H54 (cell line): ENCODE measurements around the gene MFN2.

Experiments used
- DNase-seq: peaks from one replicate; pipeline ENCODE4 v3.0.0; 2011; ENCODE audit warnings: low spot score, mixed read lengths; ENCODE audit not compliant: insufficient read length
- FAIRE-seq: peaks from 3 replicates; lab custom pipeline; 2011; peaks lifted over from hg19 to GRCh38; lab: Jason Lieb, UNC
- POLR2A ChIP-seq: IDR thresholded peaks from 2 replicates; pipeline ENCODE4 v1.6.1; 2011; ENCODE audit warnings: low read depth, mild to moderate bottlenecking, low read length

MFN2 gene

GRCh38 chr1:12011998-12012397 lies 31.8 kb downstream of the MFN2 start:
- no peak for TF ChIP-seq POLR2A
- no peak for FAIRE-seq

GRCh38 chr1:12012560-12013316 lies 32.5 kb downstream of the MFN2 start:
- TF ChIP-seq POLR2A: no peak
- no peak for FAIRE-seq
- no peak for DNase-seq

More at GRCh38 chr1:12011998-12012397, 31.8 kb downstream of the MFN2 start:
- DNase-seq: no peak

GRCh38 chr1:12014141-12014991 lies 34.1 kb downstream of the MFN2 start:
- FAIRE-seq (no peak), DNase-seq (no peak)
- TF ChIP-seq POLR2A: no peak

- DNase-seq: no peak
- no peak for TF ChIP-seq POLR2A
- FAIRE-seq: no peak
These were observed 34.8 kb downstream of the MFN2 start for GRCh38 chr1:12015001-12015491.

- FAIRE-seq (no peak), DNase-seq (no peak)
- no peak for TF ChIP-seq POLR2A
These were observed 35.3 kb downstream of the MFN2 start for GRCh38 chr1:12015499-12015898.

- FAIRE-seq: no peak
- TF ChIP-seq POLR2A: no peak
These were observed 35.9 kb downstream of the MFN2 start for GRCh38 chr1:12016182-12016581.

GRCh38 chr1:12019858-12020509 lies 39.7 kb downstream of the MFN2 start:
- DNase-seq (no peak), FAIRE-seq (no peak)
- no peak for TF ChIP-seq POLR2A

More at GRCh38 chr1:12016182-12016581, 35.9 kb downstream of the MFN2 start:
- DNase-seq: no peak

- no peak for TF ChIP-seq POLR2A
- DNase-seq (no peak), FAIRE-seq (no peak)
These were observed 41.4 kb downstream of the MFN2 start for GRCh38 chr1:12021616-12022015.

- TF ChIP-seq POLR2A: no peak
- no peak for FAIRE-seq
- DNase-seq: no peak
These were observed 41.8 kb downstream of the MFN2 start for GRCh38 chr1:12022036-12022435.

GRCh38 chr1:12026586-12026985 lies 46.3 kb downstream of the MFN2 start:
- TF ChIP-seq POLR2A: no peak
- DNase-seq: no peak
- no peak for FAIRE-seq

- DNase-seq: no peak
- no peak for FAIRE-seq
- no peak for TF ChIP-seq POLR2A
These were observed 48.0 kb downstream of the MFN2 start for GRCh38 chr1:12028248-12028647.

- DNase-seq: no peak
- TF ChIP-seq POLR2A: no peak
- FAIRE-seq: no peak
These were observed 48.8 kb downstream of the MFN2 start for GRCh38 chr1:12028957-12029511.

- FAIRE-seq (no peak), DNase-seq (no peak)
- no peak for TF ChIP-seq POLR2A
These were observed 49.6 kb downstream of the MFN2 start for GRCh38 chr1:12029720-12030339.
